ENCODE results near the gene TNPO3.

- no peak for TF ChIP-seq SMC3 (conservative IDR thresholded peaks at IDR 0.05; ENCODE audit: poor library complexity)
- no peak for TF ChIP-seq CTCF (IDR thresholded peaks at IDR 0.05; ENCODE audit: poor library complexity, severe bottlenecking)
- no peak for TF ChIP-seq EP300 (conservative IDR thresholded peaks at IDR 0.05; ENCODE audit: poor library complexity, severe bottlenecking)
- no peak for TF ChIP-seq POLR2AphosphoS5 (IDR thresholded peaks at IDR 0.05)
- no peak for TF ChIP-seq EZH2 (IDR thresholded peaks at IDR 0.05; ENCODE audit: borderline replicate concordance, insufficient read depth, low read length, poor library complexity, severe bottlenecking)
- TF ChIP-seq TAF1 (IDR thresholded peaks at IDR 0.05; ENCODE audit: low read depth): no peak
Measured at GRCh38 chr7:129041142-129042085, 13.5 kb downstream of the TNPO3 start.

All from neural cell (in vitro differentiated cells).